GM18526 (cell line): ENCODE measurements around the gene UHMK1.

ENCODE experiments used
- POLR2A ChIP-seq: IDR thresholded peaks from 3 replicates; pipeline ENCODE4 v1.6.1; 2011; ENCODE audit not compliant: insufficient read length; ENCODE audit errors: extremely low read depth

UHMK1 gene

GRCh38 chr1:162497723-162498495 is at the start of gene UHMK1:
TSS of gene UHMK1 (plus strand) at chr1:162497818. CDS start at chr1:162498001, 183 bp downstream.
- TF ChIP-seq POLR2A: peak; percentile 85

GRCh38 chr1:162456323-162456722 is 41.3 kb upstream of the UHMK1 start:
- no peak for TF ChIP-seq POLR2A

- TF ChIP-seq POLR2A: no peak
These were observed 39.4 kb upstream of the UHMK1 start for GRCh38 chr1:162458236-162458635.

GRCh38 chr1:162463021-162463420 is 34.6 kb upstream of the UHMK1 start:
- no peak for TF ChIP-seq POLR2A

GRCh38 chr1:162466797-162467196 is 30.8 kb upstream of the UHMK1 start:
- no peak for TF ChIP-seq POLR2A

- no peak for TF ChIP-seq POLR2A
These were observed 27.4 kb upstream of the UHMK1 start for GRCh38 chr1:162470216-162470615.

GRCh38 chr1:162471290-162471853 is 26.2 kb upstream of the UHMK1 start:
- TF ChIP-seq POLR2A: no peak

GRCh38 chr1:162475089-162475488 is 22.5 kb upstream of the UHMK1 start:
- no peak for TF ChIP-seq POLR2A

- no peak for TF ChIP-seq POLR2A
These were observed 22.0 kb upstream of the UHMK1 start for GRCh38 chr1:162475539-162476185.

- no peak for TF ChIP-seq POLR2A
These were observed 21.0 kb upstream of the UHMK1 start for GRCh38 chr1:162476620-162477019.

- TF ChIP-seq POLR2A: no peak
These were observed 12.4 kb upstream of the UHMK1 start for GRCh38 chr1:162485236-162485635.

GRCh38 chr1:162487241-162487640 is 10.4 kb upstream of the UHMK1 start:
- TF ChIP-seq POLR2A: no peak

- no peak for TF ChIP-seq POLR2A
These were observed 9.4 kb upstream of the UHMK1 start for GRCh38 chr1:162488219-162488618.

- TF ChIP-seq POLR2A: no peak
These were observed 405 bp upstream of the UHMK1 start for GRCh38 chr1:162497104-162497722.

- no peak for TF ChIP-seq POLR2A
These were observed 835 bp downstream of the UHMK1 start for GRCh38 chr1:162498496-162498810.

- no peak for TF ChIP-seq POLR2A
These were observed 3.2 kb downstream of the UHMK1 start for GRCh38 chr1:162500805-162501204.
